HG03064 (cell line): ENCODE results near the gene SUPT16H.

ENCODE experiments used
- ATAC-seq: cut with Tn5 transposase; IDR thresholded peaks from one replicate; pipeline ENCODE4 v1.9.1; 2021; ENCODE audit warnings: low read depth; ENCODE audit not compliant: unreplicated experiment

SUPT16H gene

GRCh38 chr14:21369949-21370679, 13.7 kb downstream of the SUPT16H start:
- ATAC-seq: no peak

- ATAC-seq: no peak
Measured at GRCh38 chr14:21367582-21368144, 16.2 kb downstream of the SUPT16H start.

- no peak for ATAC-seq
Measured at GRCh38 chr14:21356511-21356910, 27.3 kb downstream of the SUPT16H start.

DNA sequence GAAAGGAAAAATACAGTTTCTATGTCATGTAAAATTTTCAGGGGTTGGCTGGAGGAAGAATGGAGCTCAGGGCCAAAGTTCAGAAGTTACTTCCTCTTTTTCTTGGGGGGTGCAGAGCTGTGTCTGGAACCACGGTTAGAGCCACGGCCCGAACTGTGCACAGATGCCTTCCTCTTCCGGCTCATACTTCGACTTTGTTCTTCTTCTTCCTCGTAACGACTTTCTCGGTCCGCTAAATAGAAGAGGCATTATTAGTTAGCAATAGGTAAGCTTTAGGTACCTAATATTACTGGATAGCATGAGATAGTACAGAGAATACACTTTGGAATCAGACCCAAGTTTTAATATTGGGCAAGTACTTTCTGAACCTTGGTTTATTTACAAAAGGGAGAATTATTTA, 31.2 kb downstream of the SUPT16H start:
- ATAC-seq: no peak

DNA sequence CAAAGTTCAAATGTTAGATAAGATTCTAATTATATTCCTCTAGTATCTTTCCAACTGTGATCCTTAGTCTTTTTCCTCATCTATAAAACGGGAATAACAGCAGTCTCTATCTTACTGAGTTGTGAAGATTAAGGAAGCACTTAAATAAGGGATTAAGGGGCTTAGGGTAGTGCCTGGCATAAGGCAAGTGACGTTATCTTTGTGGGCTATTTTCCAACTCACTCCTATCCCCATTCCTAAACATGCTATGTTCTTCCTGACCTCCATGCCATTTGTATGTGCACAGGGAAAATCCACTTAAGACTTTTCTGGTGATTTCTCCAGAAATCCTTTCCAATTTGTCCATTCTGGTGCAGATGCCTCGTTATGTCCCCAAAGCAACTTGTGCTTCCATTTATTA, 33.3 kb downstream of the SUPT16H start:
- ATAC-seq: no peak

DNA sequence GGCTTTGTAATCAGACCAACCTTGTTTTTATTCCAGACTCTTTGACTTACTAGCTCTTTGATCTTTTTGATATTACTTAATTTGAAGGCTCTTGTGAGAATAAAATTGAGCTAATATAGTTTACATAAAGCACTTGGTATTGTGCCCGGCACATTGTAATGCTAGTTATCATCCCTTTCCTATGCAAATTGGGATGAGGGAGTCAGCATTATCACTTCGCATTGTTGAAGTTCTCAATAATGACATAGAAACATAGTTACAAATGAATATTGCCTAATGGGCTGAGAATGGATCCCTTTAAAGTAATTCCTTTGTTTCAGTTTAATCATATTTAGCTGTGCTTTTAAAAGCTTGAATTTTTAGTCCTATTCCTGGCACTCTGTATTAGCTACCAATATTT, 36.6 kb downstream of the SUPT16H start:
- ATAC-seq: no peak

- no peak for ATAC-seq
Measured at GRCh38 chr14:21346532-21347135, 37.2 kb downstream of the SUPT16H start.

- no peak for ATAC-seq
Measured at GRCh38 chr14:21343035-21343794, 40.6 kb downstream of the SUPT16H start.

GRCh38 chr14:21334202-21334906, 49.5 kb downstream of the SUPT16H start:
- no peak for ATAC-seq

DNA sequence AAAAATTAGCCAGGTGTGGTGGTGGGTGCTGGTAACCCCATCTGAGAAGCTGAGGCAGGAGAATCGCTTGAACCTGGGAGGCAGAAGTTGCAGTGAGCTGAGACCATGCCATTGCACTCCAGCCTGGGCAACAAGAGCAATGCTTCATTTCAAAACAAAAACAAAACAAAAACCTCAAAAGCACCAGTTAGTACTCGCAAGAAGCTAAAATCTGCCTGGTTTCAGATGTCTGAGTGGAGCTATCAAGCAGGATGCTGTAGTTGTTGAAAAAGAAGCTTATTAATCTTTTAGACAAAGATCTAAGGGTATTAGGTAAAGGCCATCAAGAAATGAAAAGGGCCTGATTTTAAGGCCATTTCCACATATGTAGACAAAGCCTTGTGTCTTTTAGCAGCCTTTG, 50.9 kb downstream of the SUPT16H start:
- no peak for ATAC-seq

DNA sequence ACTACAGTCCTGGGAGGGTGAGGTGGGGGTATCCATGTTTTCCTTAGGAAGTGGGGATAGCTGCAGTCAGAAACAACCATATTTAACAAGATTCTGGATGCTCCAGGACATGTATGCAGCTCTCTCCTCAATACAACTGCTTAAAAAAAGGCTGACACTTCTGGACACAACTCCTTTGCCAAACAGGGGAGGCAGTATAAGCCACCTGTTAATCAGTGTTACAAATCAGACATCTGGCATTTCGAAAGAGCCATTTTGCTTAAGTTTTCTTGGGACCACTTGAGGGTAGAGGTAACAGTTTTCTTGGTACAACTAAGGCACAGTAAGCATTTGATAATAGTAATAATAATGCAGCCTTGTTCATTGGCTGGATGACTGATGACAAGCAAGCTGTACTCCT, 56.8 kb downstream of the SUPT16H start:
- no peak for ATAC-seq

- ATAC-seq: no peak
Measured at GRCh38 chr14:21322716-21323115, 61.1 kb downstream of the SUPT16H start.

- ATAC-seq: no peak
Measured at GRCh38 chr14:21320913-21321312, 62.9 kb downstream of the SUPT16H start.

- no peak for ATAC-seq
Measured at GRCh38 chr14:21317398-21317797, 66.4 kb downstream of the SUPT16H start.

- no peak for ATAC-seq
Measured at GRCh38 chr14:21313512-21313911, 70.3 kb downstream of the SUPT16H start.

DNA sequence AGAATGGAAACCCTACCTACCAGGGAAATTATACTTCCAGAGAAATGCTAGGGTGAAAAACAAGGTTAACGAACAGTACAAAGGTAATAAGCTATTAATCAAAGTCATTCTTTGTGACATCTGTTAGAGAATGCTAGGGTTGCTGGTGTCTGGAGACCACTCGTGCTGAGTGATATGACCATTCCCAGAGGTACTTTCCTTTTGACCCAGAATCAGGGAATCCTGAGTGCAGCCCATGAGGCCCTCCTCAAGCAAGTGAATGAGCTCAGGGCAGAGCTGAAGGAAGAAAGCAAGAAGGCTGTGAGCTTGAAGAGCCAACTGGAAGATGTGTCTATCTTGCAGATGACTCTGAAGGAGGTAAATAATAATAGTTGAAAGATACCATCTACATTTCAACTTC, 72.2 kb downstream of the SUPT16H start:
- ATAC-seq: no peak

- no peak for ATAC-seq
Measured at GRCh38 chr14:21309956-21310355, 73.9 kb downstream of the SUPT16H start.

- ATAC-seq: no peak
Measured at GRCh38 chr14:21309238-21309636, 74.6 kb downstream of the SUPT16H start.

- peak; percentile 70 for ATAC-seq
Measured at GRCh38 chr14:21308479-21309237, 75.2 kb downstream of the SUPT16H start.

DNA sequence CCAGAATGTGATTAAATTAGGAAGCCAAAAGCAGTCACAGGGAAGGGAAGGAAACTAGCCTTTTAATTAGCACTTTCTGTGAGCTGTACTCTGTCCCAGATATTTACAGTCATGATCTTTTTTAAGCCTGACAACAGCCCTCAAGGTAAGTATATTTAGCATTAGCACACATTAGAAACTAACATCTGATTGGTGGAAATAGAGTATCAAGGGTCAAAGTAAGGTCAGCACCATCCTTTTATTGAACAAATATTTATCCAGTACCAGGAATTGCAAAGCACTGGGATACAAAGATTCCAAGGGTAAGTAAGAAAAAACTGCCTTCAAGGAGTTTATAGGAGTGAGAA, 75.7 kb downstream of the SUPT16H start:
- ATAC-seq: no peak
